Measurements from ENCODE around the gene GTF2H2. TPM values are rescaled to one million over a fixed set of nuclear protein-coding genes. Genes with fewer than 3 reads are reported as not detected.
"Not testable (repeated sequence)": the region's sequence is repeated elsewhere in the genome, so short reads cannot be mapped to it uniquely, and the experiment has no call there.

The GTF2H2 gene
- polyA plus RNA-seq (ENCODE audit: insufficient read length in 10 of 10), result 10 to 100 TPM; 10.4 to 42.7 (median 18.7) TPM
- long read RNA-seq, donor 1, partial matches to known transcripts, result 0 of 2 reads
- long read RNA-seq, donor 1, other reads (novel, unspliced or antisense), result 0 of 2 reads
- long read RNA-seq, donor 2, full-length matches to known transcripts, result 3 of 3 reads
- long read RNA-seq, donor 2, partial matches to known transcripts, result 0 of 3 reads
- long read RNA-seq, donor 2, other reads (novel, unspliced or antisense), result 0 of 3 reads
- long read RNA-seq, donor 3, result 0 reads
- long read RNA-seq, donor 4, partial matches to known transcripts, result 0 of 2 reads
- long read RNA-seq, donor 4, other reads (novel, unspliced or antisense), result 0 of 2 reads
- long read RNA-seq, donor 5, partial matches to known transcripts, result 0 of 1 reads
- long read RNA-seq, donor 5, other reads (novel, unspliced or antisense), result 0 of 1 reads
- long read RNA-seq, donor 6, result 0 reads
- long read RNA-seq, donor 7, result 0 reads
- long read RNA-seq, donor 8, partial matches to known transcripts, result 0 of 1 reads
- long read RNA-seq, donor 8, other reads (novel, unspliced or antisense), result 0 of 1 reads
- long read RNA-seq, donor 9, result 0 reads

- not testable (repeated sequence) for DNase-seq
Observed at GRCh38 chr5:71067262-71067928, at the start of gene GTF2H2. TSS of gene GTF2H2 (minus strand) at chr5:71067676. CDS start at chr5:71062763, 4,913 bp downstream.

- DNase-seq, result not testable (repeated sequence)
Observed at GRCh38 chr5:71109730-71110275, 42.3 kb upstream of the GTF2H2 start.

- DNase-seq, result not testable (repeated sequence)
Observed at GRCh38 chr5:71099996-71100395, 32.5 kb upstream of the GTF2H2 start.

- DNase-seq, result not testable (repeated sequence)
Observed at GRCh38 chr5:71097930-71098203, 30.4 kb upstream of the GTF2H2 start.

- not testable (repeated sequence) for DNase-seq
Observed at GRCh38 chr5:71097173-71097929, 29.9 kb upstream of the GTF2H2 start.

GRCh38 chr5:71089773-71090172 lies 22.3 kb upstream of the GTF2H2 start:
- DNase-seq, result not testable (repeated sequence)

GRCh38 chr5:71088754-71089153 lies 21.3 kb upstream of the GTF2H2 start:
- DNase-seq, result not testable (repeated sequence)

- not testable (repeated sequence) for DNase-seq
Observed at GRCh38 chr5:71086145-71086544, 18.7 kb upstream of the GTF2H2 start.

- not testable (repeated sequence) for DNase-seq
Observed at GRCh38 chr5:71084280-71085063, 17.0 kb upstream of the GTF2H2 start.

GRCh38 chr5:71082898-71083297 lies 15.4 kb upstream of the GTF2H2 start:
- DNase-seq, result not testable (repeated sequence)

- DNase-seq, result not testable (repeated sequence)
Observed at GRCh38 chr5:71082340-71082739, 14.9 kb upstream of the GTF2H2 start.

GRCh38 chr5:71061322-71061721 lies 6.2 kb downstream of the GTF2H2 start:
- not testable (repeated sequence) for DNase-seq

- DNase-seq, result not testable (repeated sequence)
Observed at GRCh38 chr5:71059426-71059825, 8.1 kb downstream of the GTF2H2 start.

GRCh38 chr5:71044808-71045207 lies 22.7 kb downstream of the GTF2H2 start:
- not testable (repeated sequence) for DNase-seq

GRCh38 chr5:71044128-71044527 lies 23.3 kb downstream of the GTF2H2 start:
- DNase-seq, result not testable (repeated sequence)

- DNase-seq, result not testable (repeated sequence)
Observed at GRCh38 chr5:71031046-71031776, 36.3 kb downstream of the GTF2H2 start.

GRCh38 chr5:71025289-71025953 lies 42.1 kb downstream of the GTF2H2 start, which contains the start of gene NAIP:
TSS of gene NAIP (minus strand) at chr5:71025339. CDS start at chr5:71012915, 12,424 bp downstream.
- DNase-seq, result not testable (repeated sequence)

- not testable (repeated sequence) for DNase-seq
Observed at GRCh38 chr5:71020643-71021042, 46.8 kb downstream of the GTF2H2 start.

GRCh38 chr5:71018376-71019005 lies 49.0 kb downstream of the GTF2H2 start:
- DNase-seq, result not testable (repeated sequence)
